HG02840 (cell line): Measurements from ENCODE around the gene AIP.

Experiments used
- ATAC-seq: cut with Tn5 transposase; IDR thresholded peaks from one replicate; pipeline ENCODE4 v1.9.1; 2021; ENCODE audit warnings: mild to moderate bottlenecking, moderate library complexity, moderate number of reproducible peaks; ENCODE audit not compliant: unreplicated experiment, low FRiP score

Gene AIP

DNA sequence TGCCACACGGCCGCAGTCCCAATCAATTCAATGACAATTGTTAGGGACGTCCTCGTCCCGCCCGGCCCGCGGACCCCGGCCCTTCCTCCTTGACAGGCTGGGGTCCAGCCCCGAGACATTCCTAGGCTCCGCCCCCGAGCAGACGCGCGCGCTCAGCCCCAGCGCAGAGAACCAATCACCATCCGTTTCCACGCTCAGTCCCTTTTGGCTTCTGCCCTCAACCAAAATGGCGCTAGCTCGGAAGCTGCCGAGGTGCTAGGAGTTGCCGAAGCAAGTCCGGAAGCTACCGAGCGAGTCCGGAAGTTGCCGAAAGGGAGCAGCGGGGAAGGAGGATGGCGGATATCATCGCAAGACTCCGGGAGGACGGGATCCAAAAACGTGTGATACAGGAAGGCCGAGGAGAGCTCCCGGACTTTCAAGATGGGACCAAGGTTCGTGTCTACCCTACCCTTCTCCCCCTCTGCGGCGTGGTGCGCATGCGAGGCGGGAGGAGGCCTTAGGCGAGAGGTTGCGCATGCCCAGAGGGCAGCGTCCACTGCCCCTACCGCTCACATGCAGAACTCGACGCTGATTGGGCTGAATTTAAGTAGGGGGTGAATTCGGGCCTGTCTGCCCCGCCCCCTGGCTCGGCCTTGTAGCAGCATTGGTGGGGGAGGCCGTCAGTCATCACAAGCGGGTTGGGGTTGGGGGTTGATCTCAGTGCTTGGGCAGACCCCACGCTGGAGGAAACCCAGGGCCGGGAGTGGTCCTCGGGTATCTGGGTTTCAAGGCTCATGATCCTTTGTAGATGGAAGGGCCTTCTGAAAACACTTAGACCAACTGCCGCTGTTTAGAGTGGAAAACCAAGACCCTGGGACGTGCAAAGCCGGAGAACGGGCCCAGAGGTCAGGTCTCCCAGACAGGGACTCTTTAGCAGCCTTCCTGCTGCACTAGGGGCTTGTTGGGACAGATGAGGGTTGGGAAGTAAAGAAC lies at the start of gene AIP:
AIP (plus strand) TSS at position 200 of the 972 bp plus-strand sequence; CDS start at position 333, 133 bp downstream.
- peak; percentile 77 for ATAC-seq

DNA sequence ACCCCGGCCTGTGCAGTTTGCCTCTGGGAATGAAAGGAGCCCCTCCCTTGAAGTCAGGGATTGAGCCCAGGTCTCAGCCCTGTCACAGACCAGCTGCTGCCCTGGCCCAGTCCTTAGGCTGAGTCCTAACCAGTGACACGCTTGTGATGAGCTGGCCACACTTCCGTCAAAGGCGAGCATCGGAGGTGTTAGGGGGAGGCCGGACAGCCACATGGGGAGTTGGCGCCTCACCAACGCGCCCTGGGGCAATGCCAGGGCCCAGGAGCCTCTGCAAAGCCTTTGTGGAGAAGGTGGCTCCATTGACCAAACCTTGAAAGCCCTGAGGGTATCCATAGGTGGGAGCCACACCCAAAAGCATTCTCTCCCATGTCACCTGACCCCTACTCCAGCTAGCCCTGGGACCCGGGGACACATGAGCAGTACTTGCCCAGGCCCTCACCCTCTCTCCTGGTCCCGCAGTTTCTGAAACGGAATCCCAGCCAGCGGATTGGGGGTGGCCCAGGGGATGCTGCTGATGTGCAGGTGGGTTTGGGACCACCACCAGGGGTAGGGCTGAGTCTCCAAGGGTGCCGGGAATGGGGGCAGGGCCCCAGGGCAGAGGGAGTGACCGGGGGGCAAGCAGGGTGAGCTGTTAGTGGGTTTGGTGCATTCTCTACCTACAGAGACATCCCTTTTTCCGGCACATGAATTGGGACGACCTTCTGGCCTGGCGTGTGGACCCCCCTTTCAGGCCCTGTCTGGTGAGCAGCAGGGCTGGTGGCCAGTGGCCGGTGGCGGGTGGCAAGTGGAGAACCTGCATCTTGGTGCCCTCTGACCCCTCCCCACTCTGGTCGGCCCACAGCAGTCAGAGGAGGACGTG lies 49.1 kb upstream of the AIP start:
- ATAC-seq: no peak

DNA sequence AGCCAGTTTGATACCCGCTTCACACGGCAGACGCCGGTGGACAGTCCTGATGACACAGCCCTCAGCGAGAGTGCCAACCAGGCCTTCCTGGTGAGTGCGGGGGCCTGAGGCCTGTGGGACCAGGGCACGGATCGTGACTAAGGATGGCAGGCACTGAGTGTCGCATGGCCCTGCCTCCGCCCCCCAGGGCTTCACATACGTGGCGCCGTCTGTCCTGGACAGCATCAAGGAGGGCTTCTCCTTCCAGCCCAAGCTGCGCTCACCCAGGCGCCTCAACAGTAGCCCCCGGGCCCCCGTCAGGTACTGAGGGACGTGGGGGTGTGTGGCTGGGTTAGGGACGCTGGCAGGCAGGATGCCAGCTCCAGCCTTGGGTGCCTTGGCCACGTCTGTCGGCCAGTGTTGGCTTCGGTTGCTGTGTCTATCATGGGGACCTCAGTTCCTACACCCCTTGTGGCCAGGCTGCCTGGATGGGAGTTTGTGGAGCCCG lies 48.4 kb upstream of the AIP start:
- ATAC-seq: no peak

DNA sequence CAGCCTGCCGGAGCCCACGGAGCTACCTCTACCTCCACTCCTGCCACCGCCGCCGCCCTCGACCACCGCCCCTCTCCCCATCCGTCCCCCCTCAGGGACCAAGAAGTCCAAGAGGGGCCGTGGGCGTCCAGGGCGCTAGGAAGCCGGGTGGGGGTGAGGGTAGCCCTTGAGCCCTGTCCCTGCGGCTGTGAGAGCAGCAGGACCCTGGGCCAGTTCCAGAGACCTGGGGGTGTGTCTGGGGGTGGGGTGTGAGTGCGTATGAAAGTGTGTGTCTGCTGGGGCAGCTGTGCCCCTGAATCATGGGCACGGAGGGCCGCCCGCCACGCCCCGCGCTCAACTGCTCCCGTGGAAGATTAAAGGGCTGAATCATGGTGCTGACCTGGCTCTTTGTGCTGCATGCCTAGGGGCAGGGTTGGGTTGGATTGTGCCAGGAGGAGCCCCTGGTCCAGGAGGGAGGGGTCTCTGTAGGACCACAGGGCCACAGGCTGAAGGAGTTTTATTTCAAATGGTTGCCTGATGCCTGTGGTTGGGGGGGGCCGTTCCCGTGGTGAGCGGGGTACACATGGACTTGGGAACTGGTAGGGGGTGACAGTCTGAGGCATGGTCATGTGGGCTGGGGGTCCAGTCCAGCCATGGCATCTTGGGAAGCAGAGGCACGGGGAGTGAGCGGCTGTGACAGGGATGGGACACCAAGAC lies 47.6 kb upstream of the AIP start:
- no peak for ATAC-seq

DNA sequence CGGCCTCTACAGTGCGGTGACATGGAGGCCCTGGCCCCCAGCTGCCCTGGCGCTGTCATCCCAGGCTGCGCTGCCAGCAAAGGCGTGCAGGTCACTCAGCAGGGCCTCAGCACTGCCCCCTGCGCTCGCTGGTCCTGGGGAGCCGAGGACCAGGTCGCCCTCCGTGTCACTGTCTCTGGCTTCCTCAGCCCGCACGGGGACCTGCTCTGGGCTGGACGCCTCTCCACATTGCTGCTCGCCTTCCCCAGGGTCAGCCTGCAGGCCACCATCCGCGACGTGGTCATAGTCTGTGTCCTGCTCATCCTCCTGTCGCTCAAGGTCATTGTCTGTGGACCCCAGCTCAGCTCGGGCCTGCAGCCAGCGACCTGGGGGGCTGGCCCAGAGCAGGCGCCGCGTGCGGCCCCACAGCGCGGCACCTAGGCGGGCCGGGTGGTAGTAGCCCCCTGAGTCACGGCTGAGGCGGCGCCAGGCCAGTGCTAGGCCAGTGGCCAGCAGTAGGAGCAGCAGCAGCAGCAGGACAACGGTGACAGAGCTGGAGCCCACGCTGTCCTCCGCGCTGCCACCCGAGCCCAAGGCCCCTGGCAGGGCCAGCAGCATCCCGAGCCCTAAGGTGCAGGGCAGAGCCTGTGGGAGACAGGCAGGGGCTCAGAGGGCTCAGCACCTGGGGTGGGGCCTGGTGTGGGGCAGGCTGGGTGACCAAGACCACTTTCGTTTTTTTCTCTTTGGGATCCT lies 46.9 kb upstream of the AIP start:
- ATAC-seq: no peak

DNA sequence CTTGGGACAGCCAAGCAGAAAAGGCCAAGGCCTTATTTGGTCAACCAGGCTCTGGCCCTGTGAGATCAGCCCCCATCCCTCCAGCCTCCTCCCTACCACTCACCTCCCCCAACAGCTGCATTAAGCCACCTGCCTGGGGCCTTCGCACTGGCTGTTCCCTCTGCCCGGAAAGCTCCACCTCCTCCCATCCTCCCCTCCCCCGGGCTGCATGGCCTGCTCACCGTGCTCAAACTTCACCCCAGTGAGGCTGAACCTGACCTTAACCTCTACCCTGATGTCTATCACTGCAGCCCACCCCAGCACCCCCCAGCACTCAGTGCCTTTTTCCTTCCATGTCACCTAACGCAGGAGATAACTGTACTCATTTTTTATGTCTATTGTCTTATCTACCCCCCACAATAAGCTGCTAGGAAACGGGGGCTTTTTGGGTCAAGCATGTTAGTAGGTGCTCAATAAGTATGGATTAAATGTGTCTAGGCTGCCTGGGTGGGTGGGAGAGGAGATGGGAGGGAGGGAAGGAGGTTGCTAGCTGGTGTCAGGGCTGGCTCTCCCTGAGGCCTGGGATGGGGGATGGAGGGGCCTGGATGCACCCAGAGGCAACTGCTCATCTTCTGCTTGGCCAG lies 46.3 kb upstream of the AIP start:
- no peak for ATAC-seq

DNA sequence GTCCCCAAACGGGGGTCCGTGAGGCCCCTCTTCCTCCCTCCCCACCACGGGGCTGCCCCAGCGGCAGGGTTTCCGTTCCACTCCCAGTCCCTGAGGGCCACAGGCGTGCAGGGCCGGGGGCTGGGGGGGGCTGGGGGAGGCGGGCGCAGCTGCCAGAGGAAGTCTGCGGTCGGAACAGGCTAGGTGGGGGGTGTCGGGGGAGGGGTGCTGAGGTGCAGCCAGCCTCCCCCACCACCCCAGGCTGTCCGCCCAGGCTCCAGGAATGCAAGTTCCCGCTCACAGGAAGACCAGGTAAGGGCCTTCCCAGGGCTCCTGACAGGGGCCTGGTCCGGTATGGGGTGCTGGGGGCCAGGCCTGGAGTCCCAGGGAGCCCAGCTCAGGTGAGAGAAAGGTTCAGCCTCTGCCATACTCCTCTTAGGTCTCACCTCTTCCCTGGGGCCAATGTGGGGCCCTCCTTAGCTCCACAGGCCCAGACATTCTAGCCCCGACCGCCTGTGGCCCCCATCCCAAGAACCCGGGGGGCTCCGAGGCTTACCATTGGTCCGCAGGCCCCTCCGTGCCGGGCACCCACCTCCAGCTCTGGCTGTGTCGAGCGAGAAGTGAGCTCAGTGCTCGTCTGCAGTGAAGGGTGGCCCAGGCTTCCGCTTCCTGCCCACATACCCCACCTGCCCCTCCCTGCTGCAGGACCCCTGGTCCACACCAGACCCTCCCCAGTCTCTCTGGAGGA lies 45.6 kb upstream of the AIP start, which contains the start of gene PTPRCAP:
PTPRCAP (minus strand) TSS at position 601 of the 727 bp plus-strand sequence; CDS start at position 538, 63 bp downstream.
- no peak for ATAC-seq

DNA sequence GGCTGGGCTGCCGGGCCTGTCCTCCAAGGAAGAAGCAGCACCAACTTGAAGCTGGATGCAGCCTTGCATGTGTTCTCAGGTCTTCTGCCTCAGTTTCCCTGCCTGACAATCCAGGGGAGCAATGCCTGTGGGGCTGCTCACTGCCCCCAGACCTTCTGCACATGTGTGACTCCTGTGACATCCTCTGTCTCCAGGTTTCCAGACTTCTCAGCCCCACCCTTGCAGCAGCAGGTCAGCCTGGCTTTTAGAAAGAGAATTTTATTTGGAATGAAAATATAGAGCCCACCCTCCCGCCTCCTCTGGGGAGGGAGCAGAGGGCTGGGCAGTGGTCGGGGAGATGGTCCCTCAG lies 45.0 kb upstream of the AIP start:
- ATAC-seq: no peak

DNA sequence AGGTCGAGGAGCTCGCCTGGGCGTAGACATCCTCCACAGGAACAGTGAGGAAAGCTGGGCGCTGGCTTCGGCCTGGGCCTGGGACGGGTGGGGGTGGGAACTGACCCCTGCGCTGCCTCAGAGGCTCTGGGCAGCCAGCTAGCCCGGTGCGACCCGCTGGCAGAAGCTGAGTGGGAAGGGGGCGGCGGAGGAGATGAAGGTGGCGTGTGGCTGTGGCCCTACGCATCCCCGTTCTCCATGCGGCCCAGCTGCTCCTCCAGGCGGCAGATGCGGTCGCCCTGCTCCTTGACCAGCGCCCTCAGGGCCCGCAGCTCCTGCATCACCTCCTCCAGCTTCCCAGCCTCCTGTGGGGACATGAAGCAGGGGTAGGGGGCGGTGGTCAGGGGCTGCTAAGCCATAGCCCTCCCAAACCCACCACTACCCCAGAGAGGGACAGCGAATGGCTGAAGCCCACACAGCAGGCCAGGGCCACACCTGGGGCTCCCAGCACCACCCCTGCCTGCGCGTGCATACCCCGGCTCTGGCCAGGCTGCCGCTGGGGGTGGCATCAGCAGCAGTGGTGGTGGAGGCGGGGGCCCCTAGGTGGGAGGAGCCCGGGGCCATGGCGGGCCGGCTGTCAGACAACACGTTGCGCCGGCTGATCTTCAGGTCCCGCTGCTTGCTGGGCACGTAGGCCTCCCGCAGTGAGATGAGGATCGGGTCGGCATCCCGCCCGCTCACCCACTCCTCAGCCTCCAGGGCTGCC lies 44.5 kb upstream of the AIP start:
- no peak for ATAC-seq

DNA sequence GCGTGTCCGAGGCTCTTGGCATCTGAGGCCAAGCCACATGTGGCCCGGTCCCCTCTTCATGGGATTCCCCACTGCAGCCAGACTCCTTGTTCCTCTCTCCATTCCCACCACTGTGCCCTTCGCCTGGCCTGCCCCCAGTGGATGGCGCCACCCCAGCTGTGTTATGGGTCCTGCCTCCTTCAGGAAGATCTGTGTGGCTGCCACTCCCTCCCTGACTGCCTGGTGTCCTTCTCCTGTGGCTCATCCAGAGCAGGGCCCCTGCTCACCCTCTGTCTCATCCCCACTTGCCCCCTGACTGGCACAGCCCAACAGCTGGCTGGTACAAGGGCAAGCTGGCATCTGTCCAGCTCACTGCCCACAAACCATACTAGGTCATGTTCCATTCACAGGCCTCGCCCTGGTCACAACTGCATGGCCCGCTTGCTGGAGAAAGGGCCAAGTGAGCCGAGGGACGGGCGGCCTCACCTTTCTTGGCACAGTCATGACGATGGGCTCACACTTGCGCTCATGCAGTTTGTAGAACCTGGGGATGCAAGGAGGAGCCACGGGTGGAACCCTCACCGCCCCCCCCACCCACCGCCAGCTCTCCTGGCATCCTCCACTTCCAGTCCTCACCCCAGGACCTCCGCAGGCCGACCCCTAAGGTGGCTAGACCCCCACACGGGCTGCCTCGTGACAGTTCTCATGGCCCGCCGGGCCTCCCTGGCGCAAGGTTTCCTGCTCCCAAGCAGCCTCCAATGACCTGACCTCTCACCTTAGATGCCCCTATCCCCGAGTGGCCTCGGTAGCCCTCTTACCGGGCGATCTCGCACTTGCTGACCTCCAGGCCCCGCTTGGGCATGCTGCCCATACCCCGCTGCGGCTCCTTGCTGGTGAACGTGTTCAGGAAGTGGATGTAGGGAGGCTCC lies 43.3 kb upstream of the AIP start:
- no peak for ATAC-seq

DNA sequence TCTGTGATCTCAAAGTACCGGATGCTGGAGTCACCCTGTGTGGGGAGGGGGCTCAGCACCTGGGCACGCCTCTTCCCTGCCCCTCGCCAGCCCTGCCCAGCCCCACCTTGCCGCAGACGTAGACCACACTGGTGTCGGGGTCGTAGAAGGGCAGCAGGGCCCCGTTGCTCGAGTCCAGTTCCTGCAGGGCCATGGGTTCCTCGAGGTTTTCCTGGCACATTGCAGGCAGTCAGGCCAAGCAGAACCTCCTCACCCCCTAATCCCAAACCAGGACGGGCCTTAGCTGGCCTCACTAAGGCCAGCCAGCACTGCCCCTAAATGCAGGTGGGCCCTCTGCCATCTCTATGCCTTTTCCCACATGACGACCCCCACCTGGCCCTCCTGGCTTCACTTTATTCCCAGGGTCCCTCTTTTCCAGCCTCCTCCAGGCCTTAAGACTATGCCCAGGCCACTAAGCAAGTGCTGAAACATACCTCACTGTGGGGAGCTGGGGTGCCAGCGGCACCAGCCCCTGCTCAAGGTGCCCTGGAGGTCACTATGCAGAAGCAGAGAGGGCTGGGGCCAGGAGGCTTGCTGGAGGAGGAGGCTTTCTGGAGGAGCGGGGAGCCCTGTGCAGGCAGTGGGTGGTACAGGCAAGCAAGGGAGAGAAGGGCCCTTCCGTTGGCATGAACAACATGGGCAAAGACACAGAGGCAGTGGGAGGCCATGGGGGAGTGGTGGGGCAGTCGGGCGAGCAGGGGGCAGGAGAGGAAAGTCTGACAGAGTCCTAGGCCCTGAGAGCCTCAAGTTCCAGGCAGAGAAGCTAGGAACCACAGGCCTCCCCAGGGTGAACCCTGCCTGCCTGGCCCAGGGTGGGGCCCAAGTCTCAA lies 42.4 kb upstream of the AIP start:
- no peak for ATAC-seq

DNA sequence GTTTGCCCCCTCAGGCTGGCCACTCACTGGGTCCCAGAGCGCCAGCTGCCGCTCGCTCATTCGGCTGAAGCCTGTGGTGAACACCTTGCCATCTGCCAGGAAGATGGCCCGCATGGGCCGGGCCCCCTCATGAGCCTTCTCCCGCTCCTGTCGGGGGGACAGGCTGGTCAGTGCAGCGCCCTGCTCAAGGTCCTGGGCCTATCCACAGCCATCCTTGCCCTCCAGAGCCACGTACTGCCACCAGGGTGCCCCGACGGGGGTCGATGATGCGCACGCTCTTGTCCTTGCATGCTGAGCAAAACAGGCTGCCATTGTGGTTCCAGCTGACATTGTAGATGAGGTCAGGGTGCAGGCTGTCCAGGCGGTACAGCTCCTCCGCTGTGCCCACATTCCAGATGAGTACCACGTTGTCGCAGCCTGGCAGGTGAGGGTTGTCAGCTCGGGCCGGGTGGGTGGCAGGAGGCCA lies 41.7 kb upstream of the AIP start:
- no peak for ATAC-seq

DNA sequence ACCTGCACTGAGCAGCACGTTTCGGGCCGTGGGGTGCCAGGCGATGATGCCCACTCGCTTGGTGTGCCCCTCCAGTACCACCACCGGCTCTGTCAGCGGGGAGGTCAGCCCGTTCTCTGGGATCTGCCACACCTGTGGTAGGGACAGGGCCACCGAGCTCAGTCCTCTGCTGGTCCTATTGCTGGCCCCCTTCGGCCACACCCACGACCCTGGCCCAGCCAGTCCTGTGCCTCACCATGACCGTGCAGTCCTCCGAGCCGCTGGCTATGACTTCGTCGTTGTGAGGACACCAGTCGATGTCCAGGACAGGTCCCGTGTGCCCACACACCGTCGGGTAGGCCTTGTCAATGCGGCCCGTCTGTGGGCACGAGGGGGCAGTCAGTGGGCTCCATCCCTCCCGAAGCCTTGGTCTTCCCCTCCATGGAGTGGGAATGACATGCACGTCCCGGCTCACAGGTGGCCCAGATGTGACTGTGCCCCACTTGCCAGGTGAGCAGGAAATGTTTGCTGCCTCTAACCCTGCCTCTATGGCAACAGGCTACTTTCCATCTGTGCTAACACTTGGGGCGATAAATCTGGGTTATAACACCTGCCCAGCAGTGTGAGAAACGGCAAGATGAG lies 41.0 kb upstream of the AIP start:
- ATAC-seq: no peak

DNA sequence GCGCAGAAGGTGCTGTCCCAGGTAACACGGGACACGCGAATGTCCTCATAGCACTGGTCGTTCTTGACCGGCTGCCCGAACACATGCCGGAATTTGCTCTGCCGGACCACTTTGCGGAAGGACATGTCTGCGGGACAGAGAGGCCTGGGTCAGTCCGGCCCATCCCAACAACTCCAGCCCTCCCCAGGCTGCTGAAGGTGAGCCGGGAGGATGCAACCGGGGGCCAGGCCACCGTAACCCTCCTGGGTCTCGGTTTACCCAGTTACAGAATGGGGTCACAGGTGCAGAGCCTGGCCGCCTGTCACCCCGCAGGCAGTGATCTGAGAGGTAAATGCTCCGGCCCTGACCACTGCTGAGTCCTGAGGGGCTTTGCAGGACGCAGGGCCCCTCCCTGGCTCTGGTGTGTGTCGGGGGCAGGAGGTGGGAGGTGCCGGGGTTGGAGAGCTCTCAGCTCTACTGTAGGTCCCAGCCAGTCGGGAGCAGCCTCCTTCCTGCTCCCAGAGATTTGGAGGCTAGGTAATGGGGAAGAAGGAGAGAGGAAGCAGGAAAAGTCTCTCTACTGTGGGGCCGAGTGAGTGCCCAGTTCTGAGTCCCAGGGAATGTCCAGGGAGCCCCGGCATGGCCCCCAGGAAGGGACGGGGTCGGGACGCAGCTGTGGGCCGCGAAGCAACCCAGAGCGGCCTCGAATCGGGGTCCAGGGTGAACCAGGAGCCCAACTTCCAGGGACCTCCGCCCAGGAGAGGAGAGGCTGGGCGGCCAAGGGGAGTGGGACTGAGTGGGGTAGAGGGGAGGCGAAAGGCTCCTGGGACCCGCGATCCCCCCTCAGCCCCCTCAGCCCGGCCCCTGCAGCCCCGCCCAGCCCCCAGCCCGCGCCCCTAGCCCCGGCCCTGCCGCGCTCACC lies 40.1 kb upstream of the AIP start:
- no peak for ATAC-seq

DNA sequence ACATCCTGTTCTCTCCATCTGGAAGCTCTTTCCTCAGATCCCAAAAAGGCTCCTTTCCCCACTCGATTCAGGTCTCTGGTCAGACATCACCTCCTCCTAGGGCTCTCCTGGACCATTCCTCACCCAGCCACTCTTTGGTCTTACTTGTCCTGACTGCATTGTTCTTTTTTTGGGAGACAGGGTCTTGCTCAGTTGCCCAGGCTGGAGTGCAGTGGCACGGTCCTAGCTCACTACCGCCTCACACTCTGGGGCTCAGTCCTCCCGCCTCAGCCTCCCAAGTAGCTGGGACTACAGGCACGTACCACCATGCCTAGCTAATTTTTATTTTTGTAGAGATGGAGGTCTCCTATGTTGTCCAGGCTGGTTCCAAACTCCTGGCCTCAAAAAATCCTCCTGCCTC lies 37.3 kb upstream of the AIP start:
- no peak for ATAC-seq
